Tibial artery (tissue), 4 donors: ENCODE measurements around the gene ANKRD45.
A peak's percentile ranks its signal among the peaks of the same experiment; 100 is the strongest.
"Not testable (repeated sequence)": the region's sequence is repeated elsewhere in the genome, so short reads cannot be mapped to it uniquely, and the experiment has no call there.

Source experiments
- DNase-seq, 2 donors: peaks; one replicate each; pipeline ENCODE4 v3.0.0-alpha.2; 2019
- H3K27ac ChIP-seq, 2 donors: fragments of 200-600 bp; sonication (generic) in 1 of 2; 1 replicate in 1 of 2; 2 replicates in 1 of 2; pipeline ENCODE4 v1.5.1; 2018 to 2019; ENCODE audit warnings: mild to moderate bottlenecking in 1 of 2
- H3K27me3 ChIP-seq, 2 donors: fragments of 200-600 bp; sonication (generic) in 1 of 2; one replicate each; pipeline versions ENCODE4 v1.5.1 to v1.6.0; 2016 to 2019
- H3K36me3 ChIP-seq, 3 donors: fragments of 200-600 bp; sonication (generic) in 2 of 3; one replicate each; pipeline ENCODE4 v1.5.1; 2016 to 2019; ENCODE audit warnings: mild to moderate bottlenecking in 2 of 3
- H3K4me1 ChIP-seq, 4 donors: fragments of 200-600 bp; sonication (generic) in 2 of 4; 1 replicate in 3 of 4; 2 replicates in 1 of 4; pipeline ENCODE4 v1.5.1; 2016 to 2019
- H3K4me3 ChIP-seq, 2 donors: fragments of 200-600 bp; sonication (generic) in 1 of 2; 1 replicate in 1 of 2; 2 replicates in 1 of 2; pipeline ENCODE4 v1.5.1; 2018 to 2019; ENCODE audit warnings: mild to moderate bottlenecking in 2 of 2
- H3K9me3 ChIP-seq, 3 donors: fragments of 200-600 bp; sonication (generic) in 1 of 3; one replicate each; pipeline ENCODE4 v1.5.1; 2016 to 2019
- intact Hi-C: fragments of 100-400 bp; cut with DNase I; formaldehyde crosslinking; loops from one replicate; pipeline ENCODE4 v1.15.0; 2023; ENCODE audit warnings: low total_unique reads
- TF ChIP-seq, protein P1 (sequence below), 2 experiments: fragments of 200-600 bp in 1 of 2; fragments of 450-650 bp in 1 of 2; IDR thresholded peaks; one replicate each; pipeline ENCODE4 v1.5.1; 2017 to 2019; ENCODE audit warnings: antibody characterized with exemption in 2 of 2, mild to moderate bottlenecking in 1 of 2, moderate library complexity in 1 of 2

ANKRD45 gene

GRCh38 chr1:173616859-173617258, 52.8 kb downstream of the ANKRD45 start:
- Histone ChIP-seq H3K4me3 (no peak overlapping the region), H3K27ac (no peak overlapping the region), H3K4me1 (no peaks in the 10 kb centered on the region), H3K36me3 (no peaks in the 10 kb centered on the region), H3K9me3 (peaks cover 2 to 19% (median 19%) of the 10 kb centered on the region in 3 donors), H3K27me3 (no peaks in the 10 kb centered on the region)
- TF ChIP-seq, protein P1, sequence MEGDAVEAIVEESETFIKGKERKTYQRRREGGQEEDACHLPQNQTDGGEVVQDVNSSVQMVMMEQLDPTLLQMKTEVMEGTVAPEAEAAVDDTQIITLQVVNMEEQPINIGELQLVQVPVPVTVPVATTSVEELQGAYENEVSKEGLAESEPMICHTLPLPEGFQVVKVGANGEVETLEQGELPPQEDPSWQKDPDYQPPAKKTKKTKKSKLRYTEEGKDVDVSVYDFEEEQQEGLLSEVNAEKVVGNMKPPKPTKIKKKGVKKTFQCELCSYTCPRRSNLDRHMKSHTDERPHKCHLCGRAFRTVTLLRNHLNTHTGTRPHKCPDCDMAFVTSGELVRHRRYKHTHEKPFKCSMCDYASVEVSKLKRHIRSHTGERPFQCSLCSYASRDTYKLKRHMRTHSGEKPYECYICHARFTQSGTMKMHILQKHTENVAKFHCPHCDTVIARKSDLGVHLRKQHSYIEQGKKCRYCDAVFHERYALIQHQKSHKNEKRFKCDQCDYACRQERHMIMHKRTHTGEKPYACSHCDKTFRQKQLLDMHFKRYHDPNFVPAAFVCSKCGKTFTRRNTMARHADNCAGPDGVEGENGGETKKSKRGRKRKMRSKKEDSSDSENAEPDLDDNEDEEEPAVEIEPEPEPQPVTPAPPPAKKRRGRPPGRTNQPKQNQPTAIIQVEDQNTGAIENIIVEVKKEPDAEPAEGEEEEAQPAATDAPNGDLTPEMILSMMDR (IDR thresholded peaks at IDR 0.05): no peak
- no peak for DNase-seq
- intact Hi-C loops: no loop called here

- H3K36me3 ChIP-seq, H3K27me3 ChIP-seq, H3K4me3 ChIP-seq, H3K4me1 ChIP-seq, H3K9me3 ChIP-seq, DNase-seq, intact Hi-C loops, H3K27ac ChIP-seq: not testable (repeated sequence)
Measured at GRCh38 chr1:173613086-173613485, 56.6 kb downstream of the ANKRD45 start.

- Histone ChIP-seq H3K36me3 (no peaks in the 10 kb centered on the region), H3K27ac (no peak overlapping the region), H3K4me1 (no peaks in the 10 kb centered on the region), H3K27me3 (no peaks in the 10 kb centered on the region), H3K4me3 (no peak overlapping the region), H3K9me3 (no peaks in the 10 kb centered on the region)
- intact Hi-C loops: no loop called here
- TF ChIP-seq, protein P1 (IDR thresholded peaks at IDR 0.05): no peak
- DNase-seq: no peak
Measured at GRCh38 chr1:173608503-173609216, 61.0 kb downstream of the ANKRD45 start.

DNA sequence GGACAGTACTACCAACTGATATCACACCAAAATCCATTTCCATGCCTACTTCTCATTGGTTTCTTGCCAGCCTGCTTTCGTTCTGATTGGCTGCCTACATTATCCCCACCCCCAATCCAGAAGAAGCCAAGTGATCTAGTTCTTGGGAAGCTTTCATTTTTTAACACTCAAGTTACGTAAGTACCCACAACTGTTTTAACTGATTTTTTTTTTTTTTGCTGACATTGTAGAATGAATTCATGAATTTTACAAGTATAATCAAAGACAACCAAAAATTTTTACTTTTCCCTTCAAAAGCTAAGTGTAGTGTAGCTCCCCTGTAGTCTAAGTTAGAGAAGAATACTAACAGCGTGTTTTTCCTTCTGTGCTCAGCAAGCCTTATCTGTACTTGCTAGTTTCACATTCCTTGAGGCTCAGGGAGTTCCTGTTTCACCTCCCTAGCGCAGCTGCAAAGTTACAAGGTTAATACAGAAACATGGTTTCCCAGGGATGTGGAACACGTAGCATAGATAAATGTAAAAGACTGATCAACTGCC, 66.5 kb downstream of the ANKRD45 start, which contains the start of gene SLC9C2:
Gene SLC9C2 (minus strand): TSS at position 17 of the 536 bp plus-strand sequence. CDS start 1,296 bp downstream, outside the sequence.
- Histone ChIP-seq H3K27ac (no peak within 1 kb of the TSS), H3K9me3 (no peaks in the 10 kb centered on the region), H3K36me3 (no peaks in the 10 kb centered on the region), H3K27me3 (no peaks in the 10 kb centered on the region), H3K4me3 (peak within 1 kb of the TSS in 1 of 2 donors; percentile 15), H3K4me1 (no peaks in the 10 kb centered on the region)
- DNase-seq: no peak
- intact Hi-C loops: no loop called here
- TF ChIP-seq, protein P1 (IDR thresholded peaks at IDR 0.05): no peak

DNA sequence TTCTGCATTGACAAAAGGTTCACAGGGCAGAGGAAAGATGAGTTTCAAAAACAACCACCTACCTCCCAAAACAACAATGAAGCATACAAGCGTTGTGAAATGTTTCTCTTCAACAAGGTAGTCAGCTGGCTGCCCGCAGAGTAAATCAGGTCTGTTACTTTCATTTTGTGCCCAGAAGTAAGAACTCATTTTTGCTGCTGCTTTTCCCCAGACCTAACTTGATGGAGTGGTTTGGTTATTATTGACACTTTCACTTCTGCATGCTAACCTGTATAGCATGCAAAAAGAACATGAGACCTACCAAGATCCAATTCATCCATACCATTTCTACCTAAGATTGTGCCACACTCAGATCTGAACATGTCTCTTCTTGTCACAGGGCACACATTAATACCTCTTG, 68.1 kb downstream of the ANKRD45 start:
- H3K4me1 ChIP-seq: no peaks in the 10 kb centered on the region
- H3K27me3 ChIP-seq: no peaks in the 10 kb centered on the region
- intact Hi-C loops: no loop called here
- no peaks in the 10 kb centered on the region for H3K9me3 ChIP-seq
- H3K36me3 ChIP-seq: no peaks in the 10 kb centered on the region
- no peak for DNase-seq
- TF ChIP-seq, protein P1 (IDR thresholded peaks at IDR 0.05): no peak
- H3K4me3 ChIP-seq: no peak overlapping the region
- H3K27ac ChIP-seq: no peak overlapping the region

DNA sequence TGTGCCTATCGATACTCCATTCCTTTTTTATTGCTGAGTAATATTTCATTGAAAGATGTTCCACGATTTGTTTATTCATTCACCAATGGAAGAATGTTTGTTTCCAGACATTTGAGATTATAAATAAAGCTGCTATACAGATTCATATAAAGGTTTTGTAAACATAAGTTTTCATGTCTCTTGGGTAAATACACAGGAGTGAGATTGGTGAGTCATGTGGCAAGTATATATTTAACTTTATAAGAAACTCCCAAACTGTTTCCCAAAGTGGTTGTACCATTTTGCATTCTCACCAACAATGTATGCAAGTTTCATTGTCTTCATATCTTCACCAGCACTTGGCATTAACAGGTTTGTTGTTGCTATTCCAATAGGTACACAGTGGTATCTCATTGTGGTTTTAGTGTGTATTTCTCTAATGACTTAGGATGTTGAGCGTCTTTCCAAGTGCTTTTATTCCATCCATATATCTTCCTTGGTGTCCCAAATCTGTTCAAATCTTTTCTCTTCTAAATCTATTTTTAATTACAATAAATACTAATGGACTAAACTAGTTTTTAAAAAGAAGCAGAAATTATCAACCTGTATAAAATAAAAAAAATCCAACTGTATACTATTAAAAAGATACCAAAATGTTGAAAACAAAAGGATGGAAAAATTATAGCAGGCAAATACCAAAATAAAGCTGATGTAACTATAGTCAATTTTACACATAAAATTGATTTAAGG, 73.4 kb downstream of the ANKRD45 start:
- H3K4me3 ChIP-seq: no peak overlapping the region
- TF ChIP-seq, protein P1 (IDR thresholded peaks at IDR 0.05): no peak
- intact Hi-C loops: no loop called here

DNA sequence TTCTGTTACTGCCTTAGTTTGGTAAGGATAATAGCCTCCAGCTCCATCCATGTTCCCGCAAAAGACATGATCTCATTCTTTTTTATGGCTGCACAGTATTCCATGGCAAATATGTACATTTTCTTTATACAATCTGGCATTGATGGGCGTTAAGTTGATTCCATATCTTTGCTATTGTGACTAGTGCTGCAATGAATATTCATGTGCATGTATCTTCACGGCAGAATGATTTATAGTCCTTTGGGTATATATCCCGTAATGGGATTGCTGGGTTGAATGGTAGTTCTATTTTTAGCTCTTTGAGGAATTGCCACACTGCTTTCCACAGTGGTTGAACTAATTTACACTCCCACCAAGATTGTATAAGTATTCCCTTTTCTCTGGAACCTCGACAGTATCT, 78.5 kb downstream of the ANKRD45 start:
- DNase-seq, H3K36me3 ChIP-seq, intact Hi-C loops, H3K27me3 ChIP-seq, H3K27ac ChIP-seq, H3K4me1 ChIP-seq, H3K4me3 ChIP-seq, H3K9me3 ChIP-seq: not testable (repeated sequence)

More for the DNA sequence above, 73.4 kb downstream of the ANKRD45 start:
- Histone ChIP-seq H3K4me1 (no peaks in the 10 kb centered on the region), H3K27me3 (no peaks in the 10 kb centered on the region), H3K9me3 (no peaks in the 10 kb centered on the region), H3K36me3 (no peaks in the 10 kb centered on the region), H3K27ac (no peak overlapping the region)
- DNase-seq: no peak
